Measurements from ENCODE around the gene ZNF575.
"Not testable (repeated sequence)": the region's sequence is repeated elsewhere in the genome, so short reads cannot be mapped to it uniquely, and the experiment has no call there.

The ZNF575 gene

DNA sequence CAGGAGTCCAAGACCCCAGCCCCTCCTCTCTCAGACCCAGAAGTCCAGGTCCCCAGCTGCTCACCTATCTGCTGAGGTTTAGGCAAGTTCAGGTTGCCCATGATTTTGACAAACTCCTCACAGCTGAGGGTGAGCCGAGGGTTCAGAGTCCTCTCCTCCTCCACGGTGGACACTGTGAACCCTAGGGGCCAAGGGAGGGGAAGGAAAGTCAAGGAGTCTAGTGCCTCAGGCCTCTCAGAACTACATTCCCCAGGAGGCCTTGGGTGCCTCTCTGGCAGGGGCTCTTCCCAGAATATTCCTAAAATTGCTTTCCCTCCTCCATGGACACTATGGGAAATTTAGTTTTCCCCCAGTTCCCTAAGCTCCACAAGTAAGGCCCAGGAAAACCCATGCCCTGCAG, 25.1 kb upstream of the ZNF575 start:
- H2BK120ac ChIP-seq (ENCODE audit: low read depth, low read length): no peak overlapping the region

DNA sequence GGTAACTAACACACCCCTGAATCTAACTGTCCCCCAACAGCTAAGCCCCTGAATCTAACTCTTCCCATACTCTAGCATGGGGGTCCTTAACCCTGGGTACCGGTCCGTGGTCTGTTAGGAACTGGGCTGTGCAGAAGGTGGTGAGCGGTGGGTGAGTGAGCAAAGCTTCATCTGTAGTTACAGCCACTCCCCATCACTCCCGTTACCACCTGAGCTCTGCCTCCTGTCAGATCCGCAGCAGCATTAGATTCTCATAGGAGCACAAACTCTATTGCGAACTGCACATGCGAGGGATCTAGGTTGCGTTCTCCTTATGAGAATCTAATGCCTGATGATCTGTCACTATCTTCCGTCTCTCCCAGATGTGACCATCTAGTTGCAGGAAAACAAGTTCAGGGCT, 22.3 kb upstream of the ZNF575 start:
- no peak overlapping the region for H3K14ac ChIP-seq (ENCODE audit: low read length in 2 of 2)
- H2BK120ac ChIP-seq (ENCODE audit: low read depth, low read length): no peak overlapping the region
- H2BK5ac ChIP-seq (ENCODE audit: low read depth, low read length, poor library complexity, severe bottlenecking): no peak overlapping the region
- no peak for DNase-seq
- H3K4me2 ChIP-seq (ENCODE audit: low read length, poor library complexity, severe bottlenecking): no peak overlapping the region
- H4K8ac ChIP-seq (ENCODE audit: low read length): no peak overlapping the region
- H3K36me3 ChIP-seq (ENCODE audit: control insufficient read depth in 1 of 2, insufficient read depth in 2 of 2, low read depth in 1 of 2, low read length in 2 of 2): peaks cover 25 to 33% of the 10 kb centered on the region in 2 experiments
- no peak overlapping the region for H4K91ac ChIP-seq (ENCODE audit: low read length)
- H2BK12ac ChIP-seq (ENCODE audit: low read length in 2 of 2): no peak overlapping the region
- H2BK15ac ChIP-seq (ENCODE audit: low read depth, poor library complexity, severe bottlenecking): no peak overlapping the region
- H2AFZ ChIP-seq (ENCODE audit: low read depth, low read length): no peak overlapping the region
- H3K27me3 ChIP-seq (ENCODE audit: control insufficient read depth in 1 of 2, insufficient read depth in 1 of 2, low read length in 2 of 2): no peaks in the 10 kb centered on the region
- H3K9me3 ChIP-seq (ENCODE audit: control insufficient read depth, low read length): no peaks in the 10 kb centered on the region
- H3K23ac ChIP-seq (ENCODE audit: low read length in 2 of 2): no peak overlapping the region
- H3K79me1 ChIP-seq (replicated peaks; ENCODE audit: low read length, poor library complexity, severe bottlenecking): no peaks in the 10 kb centered on the region
- H3K4me1 ChIP-seq (ENCODE audit: control insufficient read depth, insufficient read depth, low read depth, low read length): no peaks in the 10 kb centered on the region
- H3K9ac ChIP-seq (ENCODE audit: low read length): no peak overlapping the region
- no peak overlapping the region for H3K27ac ChIP-seq (ENCODE audit: low read length, poor library complexity, severe bottlenecking)
- H3K4ac ChIP-seq (ENCODE audit: low read depth in 1 of 2, low read length in 2 of 2): no peak overlapping the region
- no peak overlapping the region for H3K4me3 ChIP-seq (ENCODE audit: insufficient read depth in 1 of 2, low read depth in 1 of 2, low read length in 2 of 2)
- no peak overlapping the region for H3K18ac ChIP-seq (ENCODE audit: low read depth in 1 of 2, low read length in 2 of 2)
- WGBS: 97% methylated on average over 8 of the region's 9 CpGs
- H2AK5ac ChIP-seq (ENCODE audit: low read length, severe bottlenecking): no peak overlapping the region

More for the DNA sequence above, 25.1 kb upstream of the ZNF575 start:
- DNase-seq: no peak
- H3K9me3 ChIP-seq (ENCODE audit: control insufficient read depth, low read length): no peaks in the 10 kb centered on the region
- peaks cover 1% of the 10 kb centered on the region for H3K79me1 ChIP-seq (replicated peaks; ENCODE audit: low read length, poor library complexity, severe bottlenecking)
- no peak overlapping the region for H2BK15ac ChIP-seq (ENCODE audit: low read depth, poor library complexity, severe bottlenecking)
- no peak overlapping the region for H2AFZ ChIP-seq (ENCODE audit: low read depth, low read length)
- H3K4ac ChIP-seq (ENCODE audit: low read depth in 1 of 2, low read length in 2 of 2): no peak overlapping the region
- WGBS: 80% methylated on average over 2 of the region's 2 CpGs
- H3K9ac ChIP-seq (ENCODE audit: low read length): no peak overlapping the region
- no peak overlapping the region for H4K8ac ChIP-seq (ENCODE audit: low read length)
- H3K27ac ChIP-seq (ENCODE audit: low read length, poor library complexity, severe bottlenecking): no peak overlapping the region
- no peak overlapping the region for H3K23ac ChIP-seq (ENCODE audit: low read length in 2 of 2)
- no peaks in the 10 kb centered on the region for H3K27me3 ChIP-seq (ENCODE audit: control insufficient read depth in 1 of 2, insufficient read depth in 1 of 2, low read length in 2 of 2)
- no peak overlapping the region for H2AK5ac ChIP-seq (ENCODE audit: low read length, severe bottlenecking)
- H2BK12ac ChIP-seq (ENCODE audit: low read length in 2 of 2): no peak overlapping the region
- peaks cover 21 to 28% of the 10 kb centered on the region in 2 experiments for H3K36me3 ChIP-seq (ENCODE audit: control insufficient read depth in 1 of 2, insufficient read depth in 2 of 2, low read depth in 1 of 2, low read length in 2 of 2)
- H3K4me1 ChIP-seq (ENCODE audit: control insufficient read depth, insufficient read depth, low read depth, low read length): peaks cover 10% of the 10 kb centered on the region
- no peak overlapping the region for H2BK5ac ChIP-seq (ENCODE audit: low read depth, low read length, poor library complexity, severe bottlenecking)
- no peak overlapping the region for H3K4me2 ChIP-seq (ENCODE audit: low read length, poor library complexity, severe bottlenecking)
- no peak overlapping the region for H4K91ac ChIP-seq (ENCODE audit: low read length)
- H3K14ac ChIP-seq (ENCODE audit: low read length in 2 of 2): no peak overlapping the region
- no peak overlapping the region for H3K4me3 ChIP-seq (ENCODE audit: insufficient read depth in 1 of 2, low read depth in 1 of 2, low read length in 2 of 2)
- no peak overlapping the region for H3K18ac ChIP-seq (ENCODE audit: low read depth in 1 of 2, low read length in 2 of 2)

DNA sequence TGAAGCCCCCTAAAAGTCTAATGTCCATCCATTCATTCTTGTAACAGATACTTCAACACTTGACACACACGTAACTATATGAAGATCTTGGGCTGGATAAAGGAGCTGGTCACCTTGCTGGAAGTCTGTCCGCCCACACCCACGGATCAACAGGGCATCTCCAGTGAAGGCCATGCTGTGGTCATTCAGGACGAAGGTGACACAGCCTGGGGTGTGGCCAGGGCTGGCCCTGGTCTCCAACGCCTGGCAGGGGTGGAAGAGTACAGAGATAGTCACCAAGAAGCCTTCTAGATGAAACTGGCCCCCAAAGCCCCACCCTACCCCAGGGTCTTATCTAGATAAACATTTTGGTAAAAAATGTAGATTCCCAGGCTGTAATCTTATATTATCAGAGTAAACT, 21.7 kb upstream of the ZNF575 start:
- Histone ChIP-seq H3K23ac (ENCODE audit: low read length in 2 of 2) (no peak overlapping the region), H2BK120ac (ENCODE audit: low read depth, low read length) (no peak overlapping the region), H4K91ac (ENCODE audit: low read length) (no peak overlapping the region), H3K27ac (ENCODE audit: low read length, poor library complexity, severe bottlenecking) (no peak overlapping the region), H3K79me1 (replicated peaks; ENCODE audit: low read length, poor library complexity, severe bottlenecking) (no peaks in the 10 kb centered on the region), H3K4me1 (ENCODE audit: control insufficient read depth, insufficient read depth, low read depth, low read length) (no peaks in the 10 kb centered on the region), H3K4ac (ENCODE audit: low read depth in 1 of 2, low read length in 2 of 2) (no peak overlapping the region), H2AFZ (ENCODE audit: low read depth, low read length) (no peak overlapping the region), H3K27me3 (ENCODE audit: control insufficient read depth in 1 of 2, insufficient read depth in 1 of 2, low read length in 2 of 2) (no peaks in the 10 kb centered on the region), H2BK12ac (ENCODE audit: low read length in 2 of 2) (no peak overlapping the region), H2AK5ac (ENCODE audit: low read length, severe bottlenecking) (no peak overlapping the region), H3K14ac (ENCODE audit: low read length in 2 of 2) (no peak overlapping the region), H3K18ac (ENCODE audit: low read depth in 1 of 2, low read length in 2 of 2) (no peak overlapping the region), H3K9me3 (ENCODE audit: control insufficient read depth, low read length) (no peaks in the 10 kb centered on the region), H3K9ac (ENCODE audit: low read length) (no peak overlapping the region), H2BK15ac (ENCODE audit: low read depth, poor library complexity, severe bottlenecking) (no peak overlapping the region), H2BK5ac (ENCODE audit: low read depth, low read length, poor library complexity, severe bottlenecking) (no peak overlapping the region), H4K8ac (ENCODE audit: low read length) (no peak overlapping the region), H3K4me2 (ENCODE audit: low read length, poor library complexity, severe bottlenecking) (no peak overlapping the region), H3K36me3 (ENCODE audit: control insufficient read depth in 1 of 2, insufficient read depth in 2 of 2, low read depth in 1 of 2, low read length in 2 of 2) (peaks cover 23 to 36% of the 10 kb centered on the region in 2 experiments), H3K4me3 (ENCODE audit: insufficient read depth in 1 of 2, low read depth in 1 of 2, low read length in 2 of 2) (no peak overlapping the region)
- DNase-seq: no peak
- WGBS: 97% methylated on average over 4 of the region's 5 CpGs

DNA sequence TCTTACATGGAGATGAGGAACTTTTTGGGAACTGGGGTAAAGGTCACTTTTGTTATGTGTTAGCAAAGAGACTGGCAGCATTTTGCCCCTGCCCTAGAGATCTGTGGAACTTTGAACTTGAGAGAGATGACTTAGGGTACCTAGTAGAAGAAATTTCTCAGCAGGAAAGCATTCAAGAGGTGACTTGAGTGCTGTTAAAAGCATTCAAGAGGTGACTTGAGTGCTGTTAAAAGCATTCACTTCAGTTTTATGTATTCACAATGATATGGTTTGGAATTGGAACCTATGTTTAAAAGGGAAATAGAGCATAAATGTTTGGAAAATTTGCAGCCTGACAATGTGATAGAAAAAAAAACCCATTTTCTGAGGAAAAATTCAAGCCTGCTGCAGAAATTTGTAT, 20.6 kb upstream of the ZNF575 start:
- H2AK5ac ChIP-seq (ENCODE audit: low read length, severe bottlenecking); H3K4me2 ChIP-seq (ENCODE audit: low read length, poor library complexity, severe bottlenecking); H3K79me1 ChIP-seq (replicated peaks; ENCODE audit: low read length, poor library complexity, severe bottlenecking); H3K9ac ChIP-seq (ENCODE audit: low read length); H2BK5ac ChIP-seq (ENCODE audit: low read depth, low read length, poor library complexity, severe bottlenecking); H4K8ac ChIP-seq (ENCODE audit: low read length); H2AFZ ChIP-seq (ENCODE audit: low read depth, low read length); H3K14ac ChIP-seq (ENCODE audit: low read length in 2 of 2); H3K9me3 ChIP-seq (ENCODE audit: control insufficient read depth, low read length); H3K4ac ChIP-seq (ENCODE audit: low read depth in 1 of 2, low read length in 2 of 2); H3K27ac ChIP-seq (ENCODE audit: low read length, poor library complexity, severe bottlenecking); H3K4me1 ChIP-seq (ENCODE audit: control insufficient read depth, insufficient read depth, low read depth, low read length); H3K18ac ChIP-seq (ENCODE audit: low read depth in 1 of 2, low read length in 2 of 2); DNase-seq; H2BK12ac ChIP-seq (ENCODE audit: low read length in 2 of 2); H3K4me3 ChIP-seq (ENCODE audit: insufficient read depth in 1 of 2, low read depth in 1 of 2, low read length in 2 of 2); H4K91ac ChIP-seq (ENCODE audit: low read length); H3K27me3 ChIP-seq (ENCODE audit: control insufficient read depth in 1 of 2, insufficient read depth in 1 of 2, low read length in 2 of 2); H2BK120ac ChIP-seq (ENCODE audit: low read depth, low read length); H2BK15ac ChIP-seq (ENCODE audit: low read depth, poor library complexity, severe bottlenecking); H3K23ac ChIP-seq (ENCODE audit: low read length in 2 of 2): not testable (repeated sequence)
- H3K36me3 ChIP-seq (ENCODE audit: control insufficient read depth in 1 of 2, insufficient read depth in 2 of 2, low read depth in 1 of 2, low read length in 2 of 2): peaks cover 23 to 41% of the 10 kb centered on the region in 2 experiments

Measured in mesenchymal stem cell (in vitro differentiated cells and primary cell).